OCI-LY1 (cell line): ENCODE results near the gene SETDB2.

Experiments used
- CTCF ChIP-seq: fragments of 200-600 bp; sonication (generic), shearing (Covaris generic); IDR thresholded peaks from 2 replicates; pipeline ENCODE4 v1.5.1; 2017; ENCODE audit warnings: mild to moderate bottlenecking, antibody characterized with exemption, low read length, moderate library complexity, mixed read lengths
- EZH2 ChIP-seq: fragments of 200-600 bp; sonication (generic), shearing (Covaris generic); IDR thresholded peaks from 2 replicates; pipeline ENCODE4 v1.8.0; 2017; ENCODE audit warnings: borderline replicate concordance, mixed run types, mild to moderate bottlenecking, antibody characterized with exemption, low read length, moderate library complexity, mixed read lengths

GRCh38 chr13:49516467-49516866 is 72.4 kb downstream of the SETDB2 start:
- no peak for TF ChIP-seq CTCF
- TF ChIP-seq EZH2: no peak
